CD14-positive monocyte (primary cell): Measurements from ENCODE around the gene SPRR2G. TPM values are rescaled to one million over a fixed set of nuclear protein-coding genes. Genes with fewer than 3 reads are reported as not detected.

Source experiments
- DNase-seq, 3 donors: peaks; one replicate each; pipeline ENCODE4 v3.0.0-alpha.2; 2011 to 2022
- H2AFZ ChIP-seq: 2 replicates; pipeline ENCODE4 v1.6.0; 2012; ENCODE audit warnings: mild to moderate bottlenecking, low read depth, low read length, inconsistent platforms; ENCODE audit not compliant: insufficient read depth, poor library complexity, severe bottlenecking
- H3K27ac ChIP-seq, 2 donors: 1 replicate in 1 of 2; 2 replicates in 1 of 2; pipeline ENCODE4 v1.5.1; 2012 to 2013; ENCODE audit warnings: low read length in 2 of 2, control low read depth in 1 of 2, inconsistent platforms in 1 of 2, low read depth in 1 of 2, mild to moderate bottlenecking in 1 of 2
- H3K27me3 ChIP-seq, 2 donors: one replicate each; pipeline versions ENCODE4 v1.6.0 to v1.6.1; 2011 to 2013; ENCODE audit warnings: low read length in 2 of 2; ENCODE audit not compliant: control insufficient read depth in 2 of 2, insufficient read depth in 2 of 2
- H3K36me3 ChIP-seq, 2 donors: replicated peaks in 1 of 2; 1 replicate in 1 of 2; 2 replicates in 1 of 2; pipeline versions ENCODE4 v1.5.1 to v1.6.1; 2012 to 2013; ENCODE audit warnings: low read length in 2 of 2, control low read depth in 1 of 2, inconsistent platforms in 1 of 2, mild to moderate bottlenecking in 1 of 2; ENCODE audit not compliant: insufficient read depth in 2 of 2, control insufficient read depth in 1 of 2
- H3K4me1 ChIP-seq, 2 donors: 1 replicate in 1 of 2; 2 replicates in 1 of 2; pipeline versions ENCODE4 v1.5.1 to v1.6.1; 2012 to 2013; ENCODE audit warnings: low read length in 2 of 2, control low read depth in 1 of 2, inconsistent platforms in 1 of 2, mild to moderate bottlenecking in 1 of 2, moderate library complexity in 1 of 2; ENCODE audit not compliant: insufficient read depth in 2 of 2, control insufficient read depth in 1 of 2
- H3K4me2 ChIP-seq: replicated peaks from 2 replicates; pipeline ENCODE3; 2012; ENCODE audit warnings: low read length, moderate library complexity, mild to moderate bottlenecking; ENCODE audit not compliant: poor library complexity, severe bottlenecking; ENCODE audit errors: extremely low read depth
- H3K4me3 ChIP-seq, 3 experiments: fragments of 200-600 bp in 1 of 3; sonication (generic) in 1 of 3; replicated peaks in 1 of 3; 1 replicate in 2 of 3; 2 replicates in 1 of 3; pipeline ENCODE4 v1.5.1; 2011 to 2013; ENCODE audit warnings: low read length in 3 of 3, mild to moderate bottlenecking in 3 of 3, control low read depth in 2 of 3, low read depth in 2 of 3, inconsistent platforms in 1 of 3, moderate library complexity in 1 of 3
- H3K79me2 ChIP-seq: 2 replicates; pipeline ENCODE4 v1.6.0; 2012; ENCODE audit warnings: mild to moderate bottlenecking, control low read depth, inconsistent platforms, low read length, moderate library complexity; ENCODE audit not compliant: insufficient read depth
- H3K9ac ChIP-seq: 2 replicates; pipeline ENCODE4 v1.6.0; 2017; ENCODE audit warnings: low read length, mild to moderate bottlenecking; ENCODE audit not compliant: insufficient read depth, poor library complexity, severe bottlenecking
- H3K9me3 ChIP-seq, 2 donors: replicated peaks in 1 of 2; 1 replicate in 1 of 2; 2 replicates in 1 of 2; pipeline versions ENCODE4 v1.5.1 to v1.6.1; 2012 to 2013; ENCODE audit warnings: low read length in 2 of 2, control low read depth in 1 of 2; ENCODE audit not compliant: control insufficient read depth in 1 of 2, insufficient read depth in 1 of 2
- H4K20me1 ChIP-seq: 2 replicates; pipeline ENCODE4 v1.6.0; 2012; ENCODE audit warnings: mild to moderate bottlenecking, low read length, control low read depth, moderate library complexity; ENCODE audit not compliant: insufficient read depth
- H3K27ac Mint-ChIP-seq, 7 donors: one replicate each; pipeline ENCODE4 v1.8.0; 2020; ENCODE audit warnings: mild to moderate bottlenecking in 7 of 7, mixed read lengths in 7 of 7, moderate library complexity in 6 of 7, inconsistent platforms in 2 of 7
- H3K27me3 Mint-ChIP-seq, 3 donors: one replicate each; pipeline ENCODE4 v1.8.0; 2021 to 2022; ENCODE audit warnings: low read depth in 3 of 3, mild to moderate bottlenecking in 3 of 3, mixed read lengths in 3 of 3, moderate library complexity in 3 of 3, inconsistent platforms in 1 of 3
- H3K36me3 Mint-ChIP-seq, 2 donors: one replicate each; pipeline ENCODE4 v1.8.0; 2020; ENCODE audit warnings: mixed read lengths in 2 of 2, inconsistent platforms in 1 of 2, mild to moderate bottlenecking in 1 of 2
- H3K4me1 Mint-ChIP-seq: one replicate; pipeline ENCODE4 v1.8.0; 2020; ENCODE audit warnings: mild to moderate bottlenecking, mixed read lengths
- H3K4me3 Mint-ChIP-seq, 2 donors: one replicate each; pipeline ENCODE4 v1.8.0; 2020; ENCODE audit warnings: mild to moderate bottlenecking in 2 of 2, mixed read lengths in 2 of 2, moderate library complexity in 1 of 2
- H3K9me3 Mint-ChIP-seq, 7 donors: one replicate each; pipeline ENCODE4 v1.8.0; 2020 to 2022; ENCODE audit warnings: mixed read lengths in 7 of 7, mild to moderate bottlenecking in 6 of 7, moderate library complexity in 6 of 7, inconsistent platforms in 2 of 7
- WGBS: methylation state at CpG from one replicate; pipeline ENCODE4 v1.1.5; 2013; ENCODE audit warnings: missing lambda C conversion rate; ENCODE audit not compliant: insufficient coverage; 5-methylcytosine and 5-hydroxymethylcytosine counted together
- intact Hi-C, 2 donors: fragments of 100-400 bp; cut with micrococcal nuclease; formaldehyde crosslinking; loops; one replicate each; pipeline versions ENCODE4 v1.15.0 to v1.15.1; 2023
- polyA plus RNA-seq, 3 donors: library from polyadenylated mRNA; depleted of rRNA in 1 of 3; unstranded in 2 of 3; stranded (reverse) in 1 of 3; fragments of 300-500 nt in 2 of 3; fragments of >200 nt in 1 of 3; fragmentation: Illumina TruSeq in 2 of 3; gene quantifications; 1 replicate in 2 of 3; 2 replicates in 1 of 3; pipeline ENCODE4 v1.2.3, GENCODE V29; 2012 to 2021
- TF ChIP-seq, protein P1 (sequence below): fragments of 200-600 bp; IDR thresholded peaks from one replicate; pipeline ENCODE4 v1.8.0; 2022; ENCODE audit warnings: antibody characterized with exemption, mild to moderate bottlenecking

Gene SPRR2G
- polyA plus RNA-seq, 3 donors, result not detected

DNA sequence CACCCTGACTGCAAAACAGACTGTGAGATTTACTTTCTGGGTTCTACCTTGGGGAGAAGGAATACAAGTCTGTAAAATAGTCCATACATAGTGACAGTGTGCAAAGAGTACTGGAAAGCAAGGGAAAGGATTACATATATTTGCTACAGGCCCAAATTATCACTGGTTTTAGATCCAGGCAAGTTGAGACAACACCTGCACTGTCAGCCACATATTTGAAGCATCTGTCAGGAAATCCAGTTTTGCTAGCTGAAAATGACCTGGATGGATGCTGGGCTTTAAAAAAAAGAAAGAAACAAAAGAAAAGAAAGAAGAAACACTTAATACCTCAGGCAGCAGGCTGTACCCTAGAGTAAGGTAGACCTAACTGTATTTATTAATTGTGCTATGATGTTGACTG is 23.9 kb upstream of the SPRR2G start:
- H4K20me1 ChIP-seq, result no peaks in the 10 kb centered on the region
- Mint-ChIP-seq H3K4me3 (no peak overlapping the region), H3K4me1 (no peaks in the 10 kb centered on the region), H3K27me3 (peaks cover 7 to 22% (median 16%) of the 10 kb centered on the region in 3 donors), H3K36me3 (no peaks in the 10 kb centered on the region), H3K27ac (no peak overlapping the region), H3K9me3 (peaks cover 0 to 2% (median 0%) of the 10 kb centered on the region in 7 donors)
- intact Hi-C loops, result no loop called here
- no peak overlapping the region for H3K9ac ChIP-seq
- no peaks in the 10 kb centered on the region for H3K79me2 ChIP-seq
- H3K36me3 ChIP-seq, result no peaks in the 10 kb centered on the region
- no peaks in the 10 kb centered on the region for H3K4me1 ChIP-seq
- H3K4me2 ChIP-seq, result no peak overlapping the region
- no peak overlapping the region for H3K27ac ChIP-seq
- peaks cover 2 to 4% of the 10 kb centered on the region in 2 donors for H3K27me3 ChIP-seq
- H2AFZ ChIP-seq, result no peak overlapping the region
- H3K4me3 ChIP-seq, result no peak overlapping the region
- TF ChIP-seq, protein P1, sequence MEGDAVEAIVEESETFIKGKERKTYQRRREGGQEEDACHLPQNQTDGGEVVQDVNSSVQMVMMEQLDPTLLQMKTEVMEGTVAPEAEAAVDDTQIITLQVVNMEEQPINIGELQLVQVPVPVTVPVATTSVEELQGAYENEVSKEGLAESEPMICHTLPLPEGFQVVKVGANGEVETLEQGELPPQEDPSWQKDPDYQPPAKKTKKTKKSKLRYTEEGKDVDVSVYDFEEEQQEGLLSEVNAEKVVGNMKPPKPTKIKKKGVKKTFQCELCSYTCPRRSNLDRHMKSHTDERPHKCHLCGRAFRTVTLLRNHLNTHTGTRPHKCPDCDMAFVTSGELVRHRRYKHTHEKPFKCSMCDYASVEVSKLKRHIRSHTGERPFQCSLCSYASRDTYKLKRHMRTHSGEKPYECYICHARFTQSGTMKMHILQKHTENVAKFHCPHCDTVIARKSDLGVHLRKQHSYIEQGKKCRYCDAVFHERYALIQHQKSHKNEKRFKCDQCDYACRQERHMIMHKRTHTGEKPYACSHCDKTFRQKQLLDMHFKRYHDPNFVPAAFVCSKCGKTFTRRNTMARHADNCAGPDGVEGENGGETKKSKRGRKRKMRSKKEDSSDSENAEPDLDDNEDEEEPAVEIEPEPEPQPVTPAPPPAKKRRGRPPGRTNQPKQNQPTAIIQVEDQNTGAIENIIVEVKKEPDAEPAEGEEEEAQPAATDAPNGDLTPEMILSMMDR, result no peak
- no peak for DNase-seq
- no peaks in the 10 kb centered on the region for H3K9me3 ChIP-seq

DNA sequence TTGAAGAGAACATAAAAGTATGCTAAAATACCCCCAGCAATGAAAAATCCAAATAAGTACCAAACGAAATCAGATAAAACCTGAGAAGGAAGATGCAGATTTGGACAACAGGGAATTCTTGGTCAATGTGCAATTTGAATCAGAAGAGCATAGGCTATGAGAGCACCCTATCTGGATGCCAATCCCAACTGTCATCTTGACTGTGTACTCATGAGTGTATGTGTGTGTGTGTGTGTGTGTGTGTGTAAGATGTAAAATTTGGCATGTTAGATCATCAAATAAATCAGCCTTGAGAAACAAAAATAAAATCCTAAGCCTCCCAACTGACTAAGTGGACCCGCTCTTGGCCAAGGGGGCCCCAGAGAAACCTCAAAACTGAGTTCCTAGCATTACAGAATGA is 18.0 kb upstream of the SPRR2G start:
- WGBS, result no CpG with 5 or more reads among the region's 2 CpGs
- Mint-ChIP-seq H3K27me3 (peaks cover 7 to 25% (median 17%) of the 10 kb centered on the region in 3 donors), H3K36me3 (no peaks in the 10 kb centered on the region), H3K4me3 (no peak overlapping the region), H3K4me1 (no peaks in the 10 kb centered on the region), H3K27ac (no peak overlapping the region), H3K9me3 (peaks cover 0 to 4% (median 0%) of the 10 kb centered on the region in 7 donors)
- H3K27me3 ChIP-seq, result no peaks in the 10 kb centered on the region
- H3K9me3 ChIP-seq, result no peaks in the 10 kb centered on the region
- intact Hi-C loops, result no loop called here
- no peak overlapping the region for H3K27ac ChIP-seq
- no peaks in the 10 kb centered on the region for H3K79me2 ChIP-seq
- no peaks in the 10 kb centered on the region for H3K36me3 ChIP-seq
- no peaks in the 10 kb centered on the region for H3K4me1 ChIP-seq
- H3K4me3 ChIP-seq, result no peak overlapping the region
- H3K4me2 ChIP-seq, result no peak overlapping the region
- H3K9ac ChIP-seq, result no peak overlapping the region
- TF ChIP-seq, protein P1, result no peak
- no peaks in the 10 kb centered on the region for H4K20me1 ChIP-seq
- H2AFZ ChIP-seq, result no peak overlapping the region
- no peak for DNase-seq
